ENCODE measurements around the gene PCYT1B.

DNA sequence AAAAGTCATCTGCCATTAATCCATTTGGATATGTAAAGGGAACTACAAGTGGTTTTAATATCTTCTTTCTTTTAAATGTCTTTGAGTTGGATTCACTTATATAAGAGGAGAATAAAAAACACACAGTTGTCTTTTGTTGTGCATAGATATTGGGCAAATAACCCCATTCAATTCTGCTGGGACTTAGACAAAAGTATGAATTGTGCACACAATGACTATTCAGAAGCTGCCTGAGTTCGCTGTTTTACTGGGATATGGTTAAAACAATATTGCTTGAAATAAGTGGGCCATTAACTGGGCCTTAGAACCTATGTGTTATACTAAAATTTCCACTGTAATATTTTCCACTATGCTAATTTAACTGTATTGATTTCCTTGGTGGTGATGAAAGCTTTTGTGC, 71.7 kb downstream of the PCYT1B start:
- TF ChIP-seq CTCF (IDR thresholded peaks at IDR 0.05) (no peak), POLR2A (IDR thresholded peaks at IDR 0.05) (no peak)

All from testis (tissue), 2 donors.